ENCODE measurements around the gene KRTAP4-7.
"Not testable (repeated sequence)": the region's sequence is repeated elsewhere in the genome, so short reads cannot be mapped to it uniquely, and the experiment has no call there.

Gene KRTAP4-7

GRCh38 chr17:41084100-41084856 lies at the start of gene KRTAP4-7:
Gene KRTAP4-7, plus strand, starts transcription at chr17:41084150. Its CDS starts 57 bp downstream, at chr17:41084207.
- not testable (repeated sequence) for H4K20me1 ChIP-seq (ENCODE audit: insufficient read depth, low read length); H3K9me2 ChIP-seq (ENCODE audit: low read depth, low read length); H3K4me1 ChIP-seq (ENCODE audit: insufficient read depth, low read length, severe bottlenecking); H3K27ac ChIP-seq (ENCODE audit: low read depth, low read length, poor library complexity, severe bottlenecking); H3K9ac ChIP-seq (ENCODE audit: low read length); H3K9me3 ChIP-seq (ENCODE audit: low read length); H3K36me3 ChIP-seq (ENCODE audit: insufficient read depth, low read length); H3K4me3 ChIP-seq (ENCODE audit: low read depth, low read length, poor library complexity, severe bottlenecking); H3K79me2 ChIP-seq (ENCODE audit: insufficient read depth, low read length); H3K27me3 ChIP-seq (ENCODE audit: insufficient read depth, low read length); H2AFZ ChIP-seq (ENCODE audit: low read length); H3K4me2 ChIP-seq (ENCODE audit: low read length); H3F3A ChIP-seq (ENCODE audit: insufficient read depth, low read length)

DNA sequence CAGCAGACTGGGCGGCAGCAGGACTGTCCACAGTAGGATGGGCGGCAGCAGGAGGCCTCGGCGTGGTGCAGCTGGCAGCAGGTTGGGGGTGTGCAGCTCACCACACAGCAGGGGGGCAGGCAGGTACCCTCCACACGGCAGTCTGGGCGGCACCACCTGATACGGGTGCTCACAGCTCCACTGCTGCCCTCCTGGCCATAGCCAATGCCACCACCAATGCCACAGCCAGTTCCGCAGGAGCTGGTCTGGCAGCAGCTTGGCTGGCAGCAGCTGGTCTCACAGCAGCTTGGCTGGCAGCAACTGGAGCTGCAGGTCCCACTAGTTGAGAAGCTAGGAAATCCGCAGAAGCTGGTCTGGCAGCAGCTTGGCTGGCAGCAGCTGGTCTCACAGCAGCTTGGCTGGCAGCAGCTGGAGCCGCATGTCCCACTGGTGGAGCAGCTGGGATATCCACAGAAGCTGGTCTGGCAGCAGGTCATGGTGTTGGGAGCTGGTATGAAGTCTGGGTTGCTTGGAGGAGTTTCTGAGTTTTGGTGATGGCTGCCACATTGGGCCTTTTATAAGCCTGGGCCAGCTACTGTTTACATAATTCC lies 49.5 kb upstream of the KRTAP4-7 start, which contains the start of gene KRTAP1-3:
KRTAP1-3 (minus strand) TSS at position 529 of the 590 bp plus-strand sequence; CDS start at position 476, 53 bp downstream.
- H3K79me2 ChIP-seq (ENCODE audit: insufficient read depth, low read length); H3K27me3 ChIP-seq (ENCODE audit: insufficient read depth, low read length); H3F3A ChIP-seq (ENCODE audit: insufficient read depth, low read length); H2AFZ ChIP-seq (ENCODE audit: low read length); H3K4me1 ChIP-seq (ENCODE audit: insufficient read depth, low read length, severe bottlenecking); H3K9me3 ChIP-seq (ENCODE audit: low read length); H3K9me2 ChIP-seq (ENCODE audit: low read depth, low read length); H3K9ac ChIP-seq (ENCODE audit: low read length); H3K4me3 ChIP-seq (ENCODE audit: low read depth, low read length, poor library complexity, severe bottlenecking); H3K36me3 ChIP-seq (ENCODE audit: insufficient read depth, low read length); H3K4me2 ChIP-seq (ENCODE audit: low read length); H3K27ac ChIP-seq (ENCODE audit: low read depth, low read length, poor library complexity, severe bottlenecking); H4K20me1 ChIP-seq (ENCODE audit: insufficient read depth, low read length): not testable (repeated sequence)

GRCh38 chr17:41037853-41038350 lies 46.0 kb upstream of the KRTAP4-7 start:
- Histone ChIP-seq H3K4me1 (ENCODE audit: insufficient read depth, low read length, severe bottlenecking) (no peaks in the 10 kb centered on the region), H2AFZ (ENCODE audit: low read length) (no peak overlapping the region), H3K27ac (ENCODE audit: low read depth, low read length, poor library complexity, severe bottlenecking) (no peak overlapping the region), H3K9me3 (ENCODE audit: low read length) (no peaks in the 10 kb centered on the region), H3F3A (ENCODE audit: insufficient read depth, low read length) (no peaks in the 10 kb centered on the region), H3K79me2 (ENCODE audit: insufficient read depth, low read length) (no peaks in the 10 kb centered on the region), H3K9ac (ENCODE audit: low read length) (no peak overlapping the region), H4K20me1 (ENCODE audit: insufficient read depth, low read length) (no peaks in the 10 kb centered on the region), H3K4me3 (ENCODE audit: low read depth, low read length, poor library complexity, severe bottlenecking) (no peak overlapping the region), H3K36me3 (ENCODE audit: insufficient read depth, low read length) (no peaks in the 10 kb centered on the region), H3K9me2 (ENCODE audit: low read depth, low read length) (no peaks in the 10 kb centered on the region), H3K4me2 (ENCODE audit: low read length) (no peak overlapping the region), H3K27me3 (ENCODE audit: insufficient read depth, low read length) (no peaks in the 10 kb centered on the region)
- TF ChIP-seq EZH2 (IDR thresholded peaks at IDR 0.05; ENCODE audit: borderline replicate concordance, low read length): no peak
- TF ChIP-seq, protein P1, sequence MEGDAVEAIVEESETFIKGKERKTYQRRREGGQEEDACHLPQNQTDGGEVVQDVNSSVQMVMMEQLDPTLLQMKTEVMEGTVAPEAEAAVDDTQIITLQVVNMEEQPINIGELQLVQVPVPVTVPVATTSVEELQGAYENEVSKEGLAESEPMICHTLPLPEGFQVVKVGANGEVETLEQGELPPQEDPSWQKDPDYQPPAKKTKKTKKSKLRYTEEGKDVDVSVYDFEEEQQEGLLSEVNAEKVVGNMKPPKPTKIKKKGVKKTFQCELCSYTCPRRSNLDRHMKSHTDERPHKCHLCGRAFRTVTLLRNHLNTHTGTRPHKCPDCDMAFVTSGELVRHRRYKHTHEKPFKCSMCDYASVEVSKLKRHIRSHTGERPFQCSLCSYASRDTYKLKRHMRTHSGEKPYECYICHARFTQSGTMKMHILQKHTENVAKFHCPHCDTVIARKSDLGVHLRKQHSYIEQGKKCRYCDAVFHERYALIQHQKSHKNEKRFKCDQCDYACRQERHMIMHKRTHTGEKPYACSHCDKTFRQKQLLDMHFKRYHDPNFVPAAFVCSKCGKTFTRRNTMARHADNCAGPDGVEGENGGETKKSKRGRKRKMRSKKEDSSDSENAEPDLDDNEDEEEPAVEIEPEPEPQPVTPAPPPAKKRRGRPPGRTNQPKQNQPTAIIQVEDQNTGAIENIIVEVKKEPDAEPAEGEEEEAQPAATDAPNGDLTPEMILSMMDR (IDR thresholded peaks at IDR 0.05; ENCODE audit: low read length): no peak

DNA sequence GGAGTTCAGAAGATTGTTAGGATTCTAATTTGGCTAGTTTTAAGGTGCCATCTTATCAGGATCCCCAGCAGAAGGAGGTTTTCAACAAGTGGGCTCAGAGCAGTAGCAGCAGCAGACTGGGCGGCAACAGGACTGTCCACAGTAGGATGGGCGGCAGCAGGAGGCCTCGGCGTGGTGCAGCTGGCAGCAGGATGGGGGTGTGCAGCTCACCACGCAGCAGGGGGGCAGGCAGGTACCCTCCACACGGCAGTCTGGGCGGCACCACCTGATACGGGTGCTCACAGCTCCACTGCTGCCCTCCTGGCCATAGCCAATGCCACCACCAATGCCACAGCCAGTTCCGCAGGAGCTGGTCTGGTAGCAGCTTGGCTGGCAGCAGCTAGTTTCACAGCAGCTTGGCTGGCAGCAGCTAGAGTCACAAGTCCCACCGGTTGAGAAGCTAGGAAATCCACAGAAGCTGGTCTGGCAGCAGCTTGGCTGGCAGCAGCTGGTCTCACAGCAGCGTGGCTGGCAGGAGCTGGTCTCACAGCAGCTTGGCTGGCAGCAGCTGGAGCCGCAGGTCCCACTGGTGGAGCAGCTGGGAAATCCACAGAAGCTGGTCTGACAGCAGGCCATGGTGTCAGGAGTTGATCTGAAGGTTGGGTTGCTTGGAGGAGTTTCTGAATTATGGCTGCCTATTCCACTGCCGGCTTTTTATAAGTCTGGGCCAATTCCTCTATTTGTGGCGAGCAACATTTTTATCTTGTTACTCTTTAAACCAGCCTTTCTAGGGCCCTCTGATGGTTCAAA lies 43.0 kb upstream of the KRTAP4-7 start, which contains the start of gene KRTAP1-1:
KRTAP1-1 (minus strand) TSS at position 668 of the 789 bp plus-strand sequence; CDS start at position 615, 53 bp downstream.
- not testable (repeated sequence) for H4K20me1 ChIP-seq (ENCODE audit: insufficient read depth, low read length); H3K4me2 ChIP-seq (ENCODE audit: low read length); H3K9me2 ChIP-seq (ENCODE audit: low read depth, low read length); H3K79me2 ChIP-seq (ENCODE audit: insufficient read depth, low read length); H3K4me1 ChIP-seq (ENCODE audit: insufficient read depth, low read length, severe bottlenecking); H2AFZ ChIP-seq (ENCODE audit: low read length); H3K9me3 ChIP-seq (ENCODE audit: low read length); H3F3A ChIP-seq (ENCODE audit: insufficient read depth, low read length); H3K27ac ChIP-seq (ENCODE audit: low read depth, low read length, poor library complexity, severe bottlenecking); H3K4me3 ChIP-seq (ENCODE audit: low read depth, low read length, poor library complexity, severe bottlenecking); H3K27me3 ChIP-seq (ENCODE audit: insufficient read depth, low read length); H3K9ac ChIP-seq (ENCODE audit: low read length); H3K36me3 ChIP-seq (ENCODE audit: insufficient read depth, low read length)
